Ishikawa (cell line): ENCODE data around the gene SEL1L2.

Source experiments
- CEBPB ChIP-seq: IDR thresholded peaks from 2 replicates; pipeline ENCODE4 v1.6.1; 2012
- TAF1 ChIP-seq: IDR thresholded peaks from 2 replicates; pipeline ENCODE4 v1.6.1; 2012; ENCODE audit warnings: low read depth, mild to moderate bottlenecking

GRCh38 chr20:13816757-13817156, 173.7 kb downstream of the SEL1L2 start:
- TF ChIP-seq TAF1 = no peak
- TF ChIP-seq CEBPB = no peak
